Myocyte (in vitro differentiated cells): Measurements from ENCODE around the gene TPM1. TPM values are rescaled to one million over a fixed set of nuclear protein-coding genes. Genes with fewer than 3 reads are reported as not detected.

Experiments used
- DNase-seq: peaks from one replicate; pipeline ENCODE4 v3.0.0-alpha.2; 2012; ENCODE audit warnings: low read depth
- total RNA-seq: library from RNA; depleted of rRNA; stranded (reverse); fragments of >200 nt; gene quantifications from 2 replicates; pipeline ENCODE4 v1.2.3, GENCODE V29; 2014

TPM1 gene
- total RNA-seq, 1 donor from 2014 or later: 4,103 TPM

GRCh38 chr15:63072023-63072650, 29.6 kb downstream of the TPM1 start:
- DNase-seq: no peak

GRCh38 chr15:63072809-63073277, 30.3 kb downstream of the TPM1 start:
- no peak for DNase-seq

GRCh38 chr15:63073497-63074172, 31.1 kb downstream of the TPM1 start:
- no peak for DNase-seq

- no peak for DNase-seq
Measured at GRCh38 chr15:63075015-63075983, 32.8 kb downstream of the TPM1 start.

- no peak for DNase-seq
Measured at GRCh38 chr15:63075984-63076713, 33.6 kb downstream of the TPM1 start.

GRCh38 chr15:63076714-63077046, 34.1 kb downstream of the TPM1 start:
- DNase-seq: no peak

GRCh38 chr15:63077952-63078351, 35.4 kb downstream of the TPM1 start:
- DNase-seq: no peak

- DNase-seq: no peak
Measured at GRCh38 chr15:63079947-63080626, 37.5 kb downstream of the TPM1 start.

- DNase-seq: no peak
Measured at GRCh38 chr15:63080634-63081250, 38.2 kb downstream of the TPM1 start.

- no peak for DNase-seq
Measured at GRCh38 chr15:63082366-63082765, 39.8 kb downstream of the TPM1 start.

- no peak for DNase-seq
Measured at GRCh38 chr15:63083044-63083443, 40.5 kb downstream of the TPM1 start.

GRCh38 chr15:63083541-63083940, 41.0 kb downstream of the TPM1 start:
- no peak for DNase-seq

- no peak for DNase-seq
Measured at GRCh38 chr15:63084806-63085205, 42.3 kb downstream of the TPM1 start.

- no peak for DNase-seq
Measured at GRCh38 chr15:63085289-63085688, 42.7 kb downstream of the TPM1 start.

- DNase-seq: no peak
Measured at GRCh38 chr15:63086271-63086670, 43.7 kb downstream of the TPM1 start.

GRCh38 chr15:63086947-63087346, 44.4 kb downstream of the TPM1 start:
- DNase-seq: no peak

GRCh38 chr15:63088533-63089245, 46.1 kb downstream of the TPM1 start:
- DNase-seq: no peak

GRCh38 chr15:63089260-63090043, 46.9 kb downstream of the TPM1 start:
- peak; percentile 66 for DNase-seq

GRCh38 chr15:63090472-63090871, 47.9 kb downstream of the TPM1 start:
- DNase-seq: no peak
